Head of caudate nucleus (tissue), 42 donors: ENCODE measurements around the gene SLC1A5.

Source experiments
- DNase-seq, 42 donors: peaks; one replicate each; pipeline versions ENCODE4 v3.0.0 to v3.0.0-alpha.2; 2020 to 2021; ENCODE audit warnings: mixed read lengths in 7 of 42
- intact Hi-C: fragments of 100-400 bp; cut with DNase I; formaldehyde crosslinking; loops from one replicate; pipeline ENCODE4 v1.15.0; 2022

Gene SLC1A5

DNA sequence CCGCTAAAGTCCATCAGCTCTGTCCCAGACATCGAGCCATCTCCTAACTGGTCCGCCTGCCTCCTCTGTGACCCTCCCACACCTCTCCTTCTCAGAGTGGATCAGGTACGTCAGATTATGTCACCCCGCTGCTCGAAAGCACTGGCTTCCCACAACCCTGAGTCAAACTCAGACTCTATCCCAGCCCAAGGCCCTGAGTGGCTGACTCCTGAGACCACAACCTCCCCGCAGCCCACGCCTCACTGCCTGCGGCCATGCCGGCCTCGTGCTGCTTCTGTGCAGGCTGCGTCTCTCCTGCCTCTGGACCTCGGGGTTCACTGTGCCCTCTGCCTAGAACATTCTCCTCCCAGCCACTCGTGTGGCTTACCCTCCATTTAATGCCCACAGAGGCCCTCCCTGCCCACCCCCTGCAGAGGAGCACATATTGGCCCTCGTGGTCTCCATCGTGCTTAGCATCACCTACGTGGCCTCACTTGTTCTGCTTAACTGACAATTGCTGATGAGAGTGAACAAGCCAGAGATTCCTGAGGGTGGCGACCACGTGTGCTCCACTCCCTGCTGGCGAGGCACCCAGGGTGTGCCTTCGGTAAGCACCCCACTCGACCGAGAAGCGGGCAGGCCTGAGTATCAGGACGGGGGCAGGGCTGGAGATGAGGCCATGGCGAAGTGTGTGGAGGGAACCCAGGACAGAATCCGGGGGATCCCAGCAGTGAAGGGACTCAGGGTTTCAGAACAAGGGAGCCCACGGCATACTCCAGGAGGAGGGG is 56.0 kb downstream of the SLC1A5 start:
- intact Hi-C loops: no loop called here
- DNase-seq: peak in 19 of 42 donors; percentile 15 to 74 (median 55)

DNA sequence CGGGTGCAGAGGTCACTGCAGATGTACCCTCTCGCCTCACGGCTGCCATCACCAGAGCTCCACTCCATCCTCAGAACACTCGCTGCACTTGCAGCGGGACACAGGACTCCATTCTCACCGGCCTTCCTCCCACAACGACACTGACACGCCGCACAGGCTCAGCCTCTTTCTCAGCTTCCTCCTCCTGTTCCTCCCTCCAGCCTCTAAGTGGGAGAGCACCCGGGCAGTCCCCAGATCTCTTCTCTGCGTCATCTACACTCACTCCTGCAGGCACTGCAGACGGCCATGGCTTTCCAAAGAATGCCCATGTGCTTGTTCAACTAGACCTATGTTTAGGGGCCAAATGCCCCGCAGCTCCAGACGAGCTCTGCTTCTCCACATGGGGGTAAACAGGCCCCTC is 56.8 kb downstream of the SLC1A5 start:
- peak in 7 of 42 donors; percentile 18 to 69 (median 49) for DNase-seq
- intact Hi-C loops: no loop called here

- peak in 2 of 42 donors; percentile 6 to 43 for DNase-seq
- intact Hi-C loops: no loop called here
Measured at GRCh38 chr19:46731007-46731501, 57.3 kb downstream of the SLC1A5 start.

DNA sequence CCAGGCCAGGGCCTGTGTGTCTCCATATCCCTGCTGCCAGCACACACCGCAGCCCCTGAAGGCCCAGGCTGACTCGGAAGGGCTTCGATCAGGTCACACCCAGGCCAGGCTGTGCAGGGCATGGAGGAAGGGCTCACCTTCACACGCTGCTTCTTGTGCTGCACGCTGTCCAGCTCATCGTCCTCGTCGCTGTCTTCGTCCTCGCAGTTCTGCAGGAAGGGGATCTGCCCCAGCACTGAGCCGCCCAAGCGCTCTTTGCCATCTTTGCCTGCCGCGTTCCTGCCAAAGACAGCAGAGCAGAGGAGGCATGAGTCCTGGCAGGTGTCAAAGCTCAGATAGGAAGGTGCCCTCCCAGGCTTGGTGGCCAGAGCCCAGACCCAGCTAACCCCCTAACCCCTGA is 57.8 kb downstream of the SLC1A5 start:
- intact Hi-C loops: no loop called here
- DNase-seq: no peak

DNA sequence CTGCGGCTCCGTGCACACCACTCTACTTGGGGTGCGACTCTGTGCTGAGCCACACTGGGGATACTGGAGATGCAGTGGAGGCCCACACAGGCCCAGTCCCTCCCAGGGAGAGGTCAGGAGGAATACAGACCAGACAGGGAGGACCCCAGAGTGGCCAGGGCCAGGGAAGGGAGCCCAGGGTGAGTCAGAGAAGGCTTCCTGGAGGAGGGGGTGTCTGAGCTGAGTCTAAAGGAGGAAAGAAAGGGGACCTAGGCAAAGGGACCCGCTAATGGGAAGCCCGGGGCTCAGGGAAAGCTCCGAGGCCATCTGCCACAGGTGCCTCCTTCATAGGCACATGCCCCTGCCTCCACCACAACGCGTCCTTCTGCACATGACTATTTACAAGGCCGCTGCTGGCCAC is 58.2 kb downstream of the SLC1A5 start:
- no peak for DNase-seq
- intact Hi-C loops: no loop called here

- DNase-seq: no peak
- intact Hi-C loops: loop anchor here (5.0 kb wide), 1 partner anchor 117 kb away; no protein-coding TSS in a partner anchor
Measured at GRCh38 chr19:46729696-46730095, 58.7 kb downstream of the SLC1A5 start.

DNA sequence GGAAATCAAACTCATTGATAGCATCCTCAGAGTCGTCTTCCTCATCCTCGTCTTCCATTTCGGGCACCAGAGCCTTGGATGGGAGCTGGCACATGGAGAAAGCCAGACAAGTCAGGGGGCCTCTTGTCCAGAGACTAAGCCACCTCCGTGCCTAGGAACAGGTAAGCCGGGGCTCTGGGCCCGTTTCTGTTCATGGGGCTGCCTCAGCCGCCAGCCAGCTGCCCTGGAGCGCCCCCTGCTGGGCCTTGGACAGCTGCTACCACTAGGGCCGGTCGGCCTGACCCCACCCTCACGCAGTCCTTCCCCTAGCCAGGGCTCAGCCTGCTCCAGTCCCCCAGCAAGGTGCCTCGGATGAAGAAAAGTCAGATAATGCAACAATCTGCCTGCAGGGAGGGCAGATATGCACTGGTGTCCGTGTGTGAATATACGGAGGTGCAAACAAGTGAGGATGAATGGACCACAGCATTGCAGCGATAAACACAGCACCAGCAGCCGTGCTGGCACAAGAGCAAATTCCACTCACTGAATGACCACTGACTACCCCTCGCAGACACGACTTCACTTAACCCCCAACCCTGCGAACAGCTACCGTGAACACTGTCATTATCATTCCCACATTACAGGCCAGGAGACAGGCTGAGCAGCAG is 59.6 kb downstream of the SLC1A5 start:
- peak in 41 of 42 donors; percentile 56 to 90 (median 78) for DNase-seq
- intact Hi-C loops: loop anchor here (5.0 kb wide), 1 partner anchor 117 kb away; no protein-coding TSS in a partner anchor

GRCh38 chr19:46728208-46728607 is 60.2 kb downstream of the SLC1A5 start:
- intact Hi-C loops: loop anchor here (5.0 kb wide), 1 partner anchor 116 kb away; no protein-coding TSS in a partner anchor
- no peak for DNase-seq

DNA sequence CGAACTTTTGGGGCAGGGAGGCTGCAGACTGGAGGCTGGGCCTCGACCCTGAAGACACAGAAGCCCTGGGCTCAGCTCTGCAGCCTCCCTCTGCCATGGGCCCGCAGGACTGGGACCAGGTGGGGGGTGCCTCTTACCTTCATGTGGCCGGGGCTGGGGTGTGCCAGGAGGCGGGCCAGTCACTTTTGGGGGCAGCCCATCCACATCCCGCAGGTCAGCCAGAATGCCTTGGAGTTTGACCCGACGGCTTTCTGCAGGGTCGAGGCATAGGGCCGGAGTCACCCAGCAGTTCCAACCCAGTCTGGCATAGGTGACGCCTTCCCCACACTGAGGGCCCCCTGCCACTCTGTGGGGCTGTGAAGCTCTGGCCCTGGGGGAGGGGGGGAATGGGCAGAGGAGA is 60.6 kb downstream of the SLC1A5 start:
- intact Hi-C loops: loop anchor here (5.0 kb wide), 1 partner anchor 115 kb away; no protein-coding TSS in a partner anchor
- DNase-seq: peak in 1 of 42 donors; percentile 3

DNA sequence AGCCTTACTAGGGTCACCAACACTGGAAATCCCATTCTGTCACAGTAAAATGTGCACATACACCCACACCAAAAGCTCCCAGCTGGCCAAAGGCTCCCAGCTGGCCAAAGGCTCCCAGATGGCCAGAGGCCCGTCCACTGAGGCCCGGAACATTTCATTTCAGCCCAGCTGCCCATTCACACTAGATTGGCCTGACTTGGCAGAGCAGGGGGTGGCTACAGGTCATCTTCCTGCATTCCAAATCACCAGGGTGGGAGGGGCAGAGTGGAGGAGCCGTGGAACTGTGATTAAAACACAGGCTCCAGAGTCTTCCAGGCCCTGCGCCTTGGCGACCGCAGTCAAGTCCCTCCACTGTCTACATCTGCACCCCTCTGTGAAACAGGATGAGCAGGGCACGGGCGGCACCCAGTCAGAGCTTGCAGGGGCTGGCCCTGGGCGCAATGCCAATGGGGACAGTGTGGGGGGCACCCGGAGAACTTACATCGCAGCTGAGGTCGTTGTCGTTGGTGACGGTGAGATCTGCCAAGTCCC is 61.4 kb downstream of the SLC1A5 start:
- peak in 7 of 42 donors; percentile 3 to 63 (median 48) for DNase-seq
- intact Hi-C loops: loop anchor here (5.0 kb wide), 1 partner anchor 115 kb away; no protein-coding TSS in a partner anchor

DNA sequence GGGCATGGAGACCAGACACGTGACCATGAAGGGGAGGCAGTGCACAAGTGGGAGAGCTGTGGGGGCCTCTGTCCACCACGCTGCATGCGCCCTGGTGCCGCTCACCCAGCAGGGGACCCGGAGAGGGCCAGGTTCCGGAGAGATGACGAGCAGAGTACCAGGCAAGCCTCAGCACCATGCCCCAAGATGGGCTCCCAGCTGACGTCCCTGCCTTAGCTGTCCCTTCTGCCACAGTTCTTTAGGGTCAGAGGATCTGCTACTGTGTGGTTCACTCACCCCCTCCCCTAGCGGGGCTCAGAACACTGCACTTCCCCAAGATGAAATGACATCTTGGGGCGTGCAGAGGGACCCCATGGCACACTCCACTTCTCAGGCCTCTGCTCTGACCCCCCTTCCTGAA is 61.8 kb downstream of the SLC1A5 start:
- intact Hi-C loops: loop anchor here (5.0 kb wide), 1 partner anchor 114 kb away; no protein-coding TSS in a partner anchor
- DNase-seq: no peak

- intact Hi-C loops: loop anchor here (5.0 kb wide), 1 partner anchor 114 kb away; no protein-coding TSS in a partner anchor
- DNase-seq: no peak
Measured at GRCh38 chr19:46725859-46726393, 62.5 kb downstream of the SLC1A5 start.

DNA sequence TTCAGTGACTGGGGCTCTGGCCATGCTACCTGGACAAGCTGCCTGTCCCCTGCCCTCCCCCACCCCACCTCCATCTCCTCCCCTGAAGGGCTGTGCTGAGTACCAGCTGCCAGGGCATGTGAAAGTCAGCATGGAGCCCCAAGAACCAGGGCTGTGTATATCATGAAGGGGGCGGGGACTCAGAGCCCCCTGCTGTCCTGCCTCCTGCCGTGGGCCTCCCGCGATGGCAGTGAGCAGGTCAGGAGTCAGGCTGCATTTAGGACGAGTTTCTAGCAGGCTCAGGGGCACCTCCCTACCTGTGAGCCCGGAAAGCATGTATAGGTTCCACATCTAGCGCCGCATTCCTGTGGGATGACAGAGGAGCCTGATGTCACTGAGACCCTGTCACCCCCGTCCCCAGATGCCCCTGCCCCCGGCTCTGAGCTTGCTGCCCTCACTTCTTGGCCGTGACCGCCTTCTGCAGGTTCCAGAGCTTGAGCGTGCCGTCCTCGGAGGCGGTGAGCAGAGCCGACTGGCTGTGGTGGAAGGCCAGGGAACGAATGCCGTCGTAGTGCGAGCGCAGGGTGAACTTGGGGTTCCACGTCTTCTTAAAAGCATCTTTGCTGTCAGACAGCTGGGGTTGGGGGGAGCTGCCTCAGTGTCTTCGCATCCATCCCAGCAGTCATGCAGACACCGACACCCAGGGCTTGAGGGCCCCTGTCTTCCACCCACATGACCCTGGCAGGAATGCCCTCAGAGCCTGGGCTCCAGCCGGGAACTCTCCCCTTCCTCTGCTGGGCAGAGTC is 63.2 kb downstream of the SLC1A5 start:
- intact Hi-C loops: loop anchor here (5.0 kb wide), 1 partner anchor 113 kb away; no protein-coding TSS in a partner anchor
- no peak for DNase-seq
